GM12878 (cell line): ENCODE measurements around the gene KLHL35. TPM values are rescaled to one million over a fixed set of nuclear protein-coding genes. Genes with fewer than 3 reads are reported as not detected.

Source experiments
- ASH2L ChIP-seq: fragments of 300-600, 200-600 bp; sonication (generic); IDR thresholded peaks from 2 replicates; pipeline ENCODE4 v1.6.1; 2017; ENCODE audit warnings: low read depth, mild to moderate bottlenecking, borderline replicate concordance
- CBX3 ChIP-seq: fragments of 200-600 bp; sonication (generic); IDR thresholded peaks from 2 replicates; pipeline ENCODE4 v1.6.1; 2016; ENCODE audit warnings: low read depth, borderline replicate concordance
- CBX5 ChIP-seq: sonication (generic); IDR thresholded peaks from 2 replicates; pipeline ENCODE4 v1.6.1; 2016; ENCODE audit warnings: low read depth, moderate library complexity, mild to moderate bottlenecking, inconsistent platforms
- CHD2 ChIP-seq: IDR thresholded peaks from 2 replicates; pipeline ENCODE4 v1.6.1; 2011; ENCODE audit warnings: low read depth, low read length, improper control_type of control experiment, borderline replicate concordance
- CTCF ChIP-seq, 3 experiments: IDR thresholded peaks in 2 of 3; conservative IDR thresholded peaks in 1 of 3; 2 replicates each; pipeline ENCODE4 v1.5.1; 2011; ENCODE audit warnings: low read depth in 3 of 3, low read length in 3 of 3, mild to moderate bottlenecking in 3 of 3, control low read depth in 2 of 3, moderate library complexity in 2 of 3, inconsistent platforms in 1 of 3, mixed read lengths in 1 of 3; ENCODE audit not compliant: control insufficient read depth in 2 of 3, insufficient read depth in 1 of 3; ENCODE audit errors: extremely low read depth in 1 of 3
- IRF3 ChIP-seq: fragments of 450-650 bp; IDR thresholded peaks from 2 replicates; pipeline ENCODE4 v1.6.1; 2014; ENCODE audit warnings: mild to moderate bottlenecking
- IRF5 ChIP-seq: fragments of 450-650 bp; IDR thresholded peaks from 2 replicates; pipeline ENCODE4 v1.6.1; 2017; ENCODE audit warnings: borderline replicate concordance
- KDM1A ChIP-seq: fragments of 200-600 bp; sonication (generic); IDR thresholded peaks from 2 replicates; pipeline ENCODE4 v1.6.1; 2016; ENCODE audit warnings: borderline replicate concordance
- NBN ChIP-seq: fragments of 450-650 bp; IDR thresholded peaks from 2 replicates; pipeline ENCODE4 v1.6.1; 2016
- NFYB ChIP-seq: IDR thresholded peaks from 2 replicates; pipeline ENCODE4 v1.6.1; 2011; ENCODE audit warnings: low read depth, mild to moderate bottlenecking, low read length, improper control_type of control experiment, moderate library complexity; ENCODE audit not compliant: insufficient read depth
- NR2C1 ChIP-seq: fragments of 450-650 bp; IDR thresholded peaks from 2 replicates; pipeline ENCODE4 v1.6.1; 2017; ENCODE audit warnings: antibody characterized with exemption, mild to moderate bottlenecking, moderate library complexity
- POLR2AphosphoS2 ChIP-seq: IDR thresholded peaks from 2 replicates; pipeline ENCODE4 v1.6.1; 2011; ENCODE audit warnings: low read depth, mild to moderate bottlenecking, low read length, improper control_type of control experiment, moderate library complexity
- RAD21 ChIP-seq: IDR thresholded peaks from 2 replicates; pipeline ENCODE4 v1.6.1; 2011; ENCODE audit warnings: mild to moderate bottlenecking, low read depth, low read length, moderate library complexity; ENCODE audit not compliant: insufficient read depth
- RB1 ChIP-seq: fragments of 450-650 bp; formaldehyde crosslinking; IDR thresholded peaks from 2 replicates; pipeline ENCODE4 v1.6.1; 2017; ENCODE audit warnings: mild to moderate bottlenecking, borderline replicate concordance
- SP1 ChIP-seq: IDR thresholded peaks from one replicate; pipeline ENCODE4 v1.6.1; 2011; ENCODE audit warnings: low read depth, low read length
- STAT1 ChIP-seq: fragments of 450-650 bp; conservative IDR thresholded peaks from 2 replicates; pipeline ENCODE4 v1.6.1; 2014; ENCODE audit warnings: antibody characterized with exemption, mild to moderate bottlenecking
- TCF3 ChIP-seq: IDR thresholded peaks from 2 replicates; pipeline ENCODE4 v1.6.1; 2012; ENCODE audit warnings: low read depth, mild to moderate bottlenecking, low read length, borderline replicate concordance; ENCODE audit not compliant: insufficient read depth
- USF2 ChIP-seq: IDR thresholded peaks from 2 replicates; pipeline ENCODE4 v1.6.1; 2011; ENCODE audit warnings: low read depth, low read length, improper control_type of control experiment, borderline replicate concordance
- YY1 ChIP-seq: IDR thresholded peaks from 2 replicates; pipeline ENCODE4 v1.6.1; 2011; ENCODE audit warnings: low read depth, mild to moderate bottlenecking, low read length
- ZBED1 ChIP-seq: IDR thresholded peaks from 2 replicates; pipeline ENCODE4 v1.6.1; 2016; ENCODE audit warnings: borderline replicate concordance
- ZBTB11 ChIP-seq: fragments of 450-650 bp; formaldehyde crosslinking; IDR thresholded peaks from 2 replicates; pipeline ENCODE4 v1.5.0; 2022; ENCODE audit warnings: mild to moderate bottlenecking, missing genetic modification characterization
- ZNF622 ChIP-seq: fragments of 450-650 bp; IDR thresholded peaks from 2 replicates; pipeline ENCODE4 v1.6.1; 2017; ENCODE audit warnings: mild to moderate bottlenecking, inconsistent platforms
- polyA plus RNA-seq, 11 experiments: library from polyadenylated mRNA; depleted of rRNA in 4 of 11; unstranded in 6 of 11; stranded (reverse) in 5 of 11; fragments of >200 nt; fragmentation: Nextera tagmentation in 4 of 11; fragmentation: Illumina TruSeq in 1 of 11; extraction: Ambion mirVana in 4 of 11; extraction: Trizol in 1 of 11; gene quantifications; 1 replicate in 1 of 11; 2 replicates in 10 of 11; pipeline versions ENCODE4 v1.2.1 to v1.2.3, GENCODE V29; 2011 to 2016; ENCODE audit warnings: inconsistent platforms in 2 of 11, missing spikeins in 2 of 11, low read depth in 1 of 11
- total RNA-seq, 4 experiments: library from RNA; depleted of rRNA in 3 of 4; stranded (reverse); fragments of >200 nt in 3 of 4; fragmentation: Illumina TruSeq in 1 of 4; extraction: Trizol in 1 of 4; gene quantifications; 2 replicates each; pipeline versions ENCODE4 v1.2.1 to v1.2.3, GENCODE V29; 2013 to 2021

The KLHL35 gene
- total and polyA plus RNA-seq, 10 of the 15 experiments (the other 5 are each of a cell fraction or from before 2014, with no cell fraction given) = 0.04 to 0.34 (median 0.13) TPM; not detected in 1

- TF ChIP-seq ZBTB11 (CRISPR knock-in tag) (no peak), POLR2AphosphoS2 (no peak), RAD21 (peak; percentile 96), USF2 (no peak), ASH2L (no peak), CHD2 (0 out of 2 replicates have a peak, but pooled peaks have one; percentile 16), YY1 (peak; percentile 68), RB1 (peak; percentile 74; the same call in 1 of the 2 replicates), NBN (0 out of 2 replicates have a peak, but pooled peaks have one; percentile 55), SP1 (peak; percentile 26), KDM1A (no peak), ZBED1 (no peak), IRF3 (peak; percentile 35; the same call in 1 of the 2 replicates), ZNF622 (no peak), NR2C1 (no peak), CTCF (IDR thresholded peaks at IDR 0.05 in 2 of 3, conservative IDR thresholded peaks at IDR 0.05 in 1 of 3; ENCODE audit: control insufficient read depth in 2 of 3, extremely low read depth in 1 of 3, insufficient read depth in 1 of 3, low read depth in 3 of 3, low read length in 3 of 3) (peak; percentile 96 to 97 (median 97); a peak in 5 of 6 replicates), CBX3 (no peak), IRF5 (no peak), CBX5 (no peak), NFYB (no peak), STAT1 (no peak), TCF3 (no peak)
Measured at GRCh38 chr11:75384438-75385080, 48.4 kb downstream of the KLHL35 start (continued).
